OCI-LY3 (cell line): ENCODE data around the gene ALG8.

ENCODE experiments used
- CTCF ChIP-seq: fragments of 200-600, 300-600 bp; sonication (generic); IDR thresholded peaks from 2 replicates; pipeline ENCODE4 v1.5.1; 2014; ENCODE audit warnings: antibody characterized with exemption, low read length, low read depth
- EZH2phosphoT487 ChIP-seq: fragments of 200-600 bp; shearing (Covaris generic); IDR thresholded peaks from 2 replicates; pipeline ENCODE4 v1.6.1; 2018; ENCODE audit warnings: antibody characterized with exemption, mixed run types, low read depth

- TF ChIP-seq CTCF = no peak
- no peak for TF ChIP-seq EZH2phosphoT487
Measured at GRCh38 chr11:78060533-78060932, 78.9 kb downstream of the ALG8 start.
